CD4-positive, alpha-beta T cell (primary cell): ENCODE results near the gene ZNF212. TPM values are rescaled to one million over a fixed set of nuclear protein-coding genes. Genes with fewer than 3 reads are reported as not detected.

Source experiments
- ATAC-seq: fragments of 200-7000 bp; cut with Tn5 transposase; one replicate; pipeline ENCODE4 v1.10.0; 2022; ENCODE audit warnings: mild to moderate bottlenecking; ENCODE audit not compliant: poor library complexity
- CTCF ChIA-PET: fragments of 350-600 bp; sonication (Branson Sonifier 250); formaldehyde crosslinking; loops from one replicate; lab custom pipeline; 2021; ENCODE audit warnings: antibody characterized with exemption, inconsistent platforms; lab: Charles Lee
- POLR2A ChIA-PET: fragments of 350-600 bp; sonication (Branson Sonifier 250); formaldehyde crosslinking; loops from one replicate; lab custom pipeline; 2021; ENCODE audit warnings: antibody characterized with exemption, inconsistent platforms; lab: Charles Lee
- DNase-seq, 14 experiments: peaks; one replicate each; pipeline ENCODE4 v3.0.0-alpha.2; 2013 to 2020; ENCODE audit warnings: mixed read lengths in 2 of 14
- H3K27ac ChIP-seq, 2 donors: one replicate each; pipeline versions ENCODE4 v1.5.1 to v1.7.0; 2013; ENCODE audit warnings: low read length in 2 of 2, low read depth in 1 of 2, mild to moderate bottlenecking in 1 of 2
- H3K27me3 ChIP-seq, 2 experiments: 1 replicate in 1 of 2; 2 replicates in 1 of 2; pipeline versions ENCODE4 v1.6.1 to v1.7.0; 2013; ENCODE audit warnings: low read length in 2 of 2, control low read depth in 1 of 2, mild to moderate bottlenecking in 1 of 2, moderate library complexity in 1 of 2; ENCODE audit not compliant: insufficient read depth in 2 of 2, control insufficient read depth in 1 of 2
- H3K36me3 ChIP-seq: one replicate; pipeline ENCODE4 v1.6.1; 2013; ENCODE audit warnings: low read length, control low read depth; ENCODE audit not compliant: insufficient read depth
- H3K4me1 ChIP-seq: one replicate; pipeline ENCODE4 v1.6.1; 2013; ENCODE audit warnings: low read length, control low read depth; ENCODE audit not compliant: insufficient read depth
- H3K4me3 ChIP-seq: one replicate; pipeline ENCODE4 v1.5.1; 2013; ENCODE audit warnings: mild to moderate bottlenecking, low read length, moderate library complexity
- H3K9me3 ChIP-seq, 2 experiments: 1 replicate in 1 of 2; 2 replicates in 1 of 2; pipeline versions ENCODE4 v1.6.1 to v1.7.0; 2013; ENCODE audit warnings: low read length in 2 of 2, mild to moderate bottlenecking in 2 of 2, control low read depth in 1 of 2, moderate library complexity in 1 of 2; ENCODE audit not compliant: control insufficient read depth in 1 of 2, insufficient read depth in 1 of 2
- H3K27ac Mint-ChIP-seq: one replicate; pipeline ENCODE4 v1.8.0; 2020; ENCODE audit warnings: mixed read lengths
- H3K27me3 Mint-ChIP-seq: one replicate; pipeline ENCODE4 v1.8.0; 2021; ENCODE audit warnings: mixed read lengths
- H3K36me3 Mint-ChIP-seq: one replicate; pipeline ENCODE4 v1.8.0; 2021; ENCODE audit warnings: low read depth, mixed read lengths
- H3K4me1 Mint-ChIP-seq: one replicate; pipeline ENCODE4 v1.8.0; 2021; ENCODE audit warnings: low read depth, mixed read lengths
- H3K4me3 Mint-ChIP-seq: one replicate; pipeline ENCODE4 v1.8.0; 2020; ENCODE audit warnings: mild to moderate bottlenecking, mixed read lengths
- H3K9me3 Mint-ChIP-seq: one replicate; pipeline ENCODE4 v1.8.0; 2020; ENCODE audit warnings: mixed read lengths
- CTCF ChIP-seq: fragments of 200-600 bp; IDR thresholded peaks from one replicate; pipeline ENCODE4 v1.8.0; 2022; ENCODE audit warnings: antibody characterized with exemption, mild to moderate bottlenecking
- intact Hi-C, 2 experiments: fragments of 100-400 bp; cut with DNase I in 1 of 2; cut with micrococcal nuclease in 1 of 2; formaldehyde crosslinking; loops; one replicate each; pipeline versions ENCODE4 v1.15.1 to v1.9.0; 2023 to 2025; cut with DNase I, micrococcal nuclease
- total RNA-seq, 174 experiments: library from RNA in 2 of 174; stranded (reverse) in 2 of 174; gene quantifications; one replicate each; pipeline ENCODE4 v1.2.3 and lab custom pipeline; 2021 to 2026

Gene ZNF212
- total RNA-seq, 2 experiments from 2014 or later: 12.1 to 13.2 TPM

DNA sequence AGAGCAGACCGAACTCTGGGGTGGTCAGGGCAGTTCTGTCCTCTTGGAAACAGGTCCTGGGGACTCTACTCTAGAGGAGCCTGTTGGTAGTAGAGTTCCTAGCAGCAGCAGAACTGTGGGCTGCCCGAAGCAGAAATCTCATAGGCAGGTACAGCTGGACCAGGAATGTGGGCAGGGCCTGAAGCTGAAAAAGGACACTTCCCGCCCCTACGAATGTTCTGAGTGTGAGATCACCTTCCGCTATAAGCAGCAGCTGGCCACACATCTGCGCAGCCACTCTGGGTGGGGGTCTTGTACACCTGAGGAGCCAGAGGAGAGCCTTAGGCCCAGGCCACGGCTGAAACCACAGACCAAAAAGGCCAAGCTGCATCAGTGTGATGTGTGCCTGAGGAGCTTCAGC is 14.2 kb downstream of the ZNF212 start:
- no peak for ATAC-seq
- Mint-ChIP-seq H3K36me3 (peaks cover 60% of the 10 kb centered on the region), H3K4me3 (no peak overlapping the region), H3K27me3 (no peaks in the 10 kb centered on the region), H3K9me3 (no peaks in the 10 kb centered on the region), H3K27ac (no peak overlapping the region), H3K4me1 (peaks cover 3% of the 10 kb centered on the region)
- Histone ChIP-seq H3K27me3 (no peaks in the 10 kb centered on the region), H3K36me3 (peaks cover 60% of the 10 kb centered on the region), H3K4me1 (no peaks in the 10 kb centered on the region), H3K27ac (no peak overlapping the region), H3K9me3 (no peaks in the 10 kb centered on the region), H3K4me3 (no peak overlapping the region)
- CTCF ChIA-PET: interaction anchor here (1.0 to 1.1 kb wide), 2 partner anchors 8 to 31 kb away, joined by 3 to 5 read pairs; partner anchors contain the start of gene ZNF783
- POLR2A ChIA-PET: interaction anchor here (0.8 to 1.5 kb wide), 2 partner anchors 13 to 31 kb away, joined by 3 read pairs; no protein-coding TSS in a partner anchor
- DNase-seq: no peak
- intact Hi-C loops: no loop called here
- TF ChIP-seq CTCF: no peak

DNA sequence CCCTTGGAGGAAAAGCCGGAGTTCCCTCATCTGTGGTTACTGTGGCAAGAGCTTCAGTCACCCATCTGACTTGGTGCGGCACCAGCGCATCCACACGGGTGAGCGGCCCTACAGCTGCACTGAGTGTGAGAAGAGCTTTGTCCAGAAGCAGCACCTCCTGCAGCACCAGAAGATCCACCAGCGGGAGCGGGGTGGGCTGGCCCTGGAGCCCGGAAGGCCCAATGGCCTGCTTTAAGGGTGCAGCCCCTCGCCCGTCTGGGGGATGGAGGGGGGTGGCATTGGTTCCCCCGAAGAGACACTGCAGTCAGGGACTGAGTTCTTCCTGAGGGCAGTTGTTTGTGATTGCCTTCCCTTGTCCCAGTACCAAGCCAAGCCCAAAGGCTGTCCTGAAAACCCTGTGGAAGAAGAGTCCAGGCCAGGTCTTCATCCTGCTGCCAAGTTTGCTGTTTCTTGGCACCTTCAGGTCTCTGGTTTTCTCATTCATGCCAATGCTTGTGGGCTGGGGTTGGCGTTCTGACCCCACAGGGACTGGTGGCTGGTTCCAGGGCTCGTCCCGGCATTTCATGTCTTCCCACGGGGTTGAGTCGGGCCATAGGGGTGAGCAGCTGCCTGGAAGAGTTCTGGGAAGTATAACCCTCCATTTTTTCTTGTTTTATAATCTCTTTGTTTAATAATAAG is 14.9 kb downstream of the ZNF212 start:
- H3K4me3 Mint-ChIP-seq: no peak overlapping the region
- Histone ChIP-seq H3K27me3 (no peaks in the 10 kb centered on the region), H3K9me3 (no peaks in the 10 kb centered on the region), H3K27ac (no peak overlapping the region), H3K4me3 (no peak overlapping the region), H3K36me3 (peaks cover 57% of the 10 kb centered on the region), H3K4me1 (no peaks in the 10 kb centered on the region)
- intact Hi-C loops: no loop called here
- ChIA-PET POLR2A (interaction anchor here (1.5 kb wide), 1 partner anchor 30 kb away, joined by 3 read pairs; no protein-coding TSS in a partner anchor), CTCF (interaction anchor here (0.6 kb wide), 1 partner anchor 163 kb away, joined by 3 read pairs; no protein-coding TSS in a partner anchor)
- peaks cover 54% of the 10 kb centered on the region for H3K36me3 Mint-ChIP-seq
- no peaks in the 10 kb centered on the region for H3K9me3 Mint-ChIP-seq
- DNase-seq (no peak), ATAC-seq (no peak)
- H3K4me1 Mint-ChIP-seq: no peaks in the 10 kb centered on the region
- no peak for TF ChIP-seq CTCF
- no peaks in the 10 kb centered on the region for H3K27me3 Mint-ChIP-seq
- H3K27ac Mint-ChIP-seq: no peak overlapping the region

GRCh38 chr7:149255174-149255573 is 15.7 kb downstream of the ZNF212 start:
- DNase-seq (no peak), ATAC-seq (no peak)
- no peaks in the 10 kb centered on the region for H3K27me3 Mint-ChIP-seq
- no peak overlapping the region for H3K4me3 Mint-ChIP-seq
- Histone ChIP-seq H3K9me3 (no peaks in the 10 kb centered on the region), H3K27me3 (no peaks in the 10 kb centered on the region), H3K4me3 (no peak overlapping the region), H3K4me1 (no peaks in the 10 kb centered on the region), H3K27ac (no peak overlapping the region), H3K36me3 (peaks cover 54% of the 10 kb centered on the region)
- H3K4me1 Mint-ChIP-seq: no peaks in the 10 kb centered on the region
- intact Hi-C loops: no loop called here
- ChIA-PET CTCF (no interaction called here), POLR2A (no interaction called here)
- H3K36me3 Mint-ChIP-seq: peaks cover 50% of the 10 kb centered on the region
- no peak overlapping the region for H3K27ac Mint-ChIP-seq
- no peak for TF ChIP-seq CTCF
- H3K9me3 Mint-ChIP-seq: no peaks in the 10 kb centered on the region
